ENCODE results near the gene CLEC1A.

CLEC1A gene

DNA sequence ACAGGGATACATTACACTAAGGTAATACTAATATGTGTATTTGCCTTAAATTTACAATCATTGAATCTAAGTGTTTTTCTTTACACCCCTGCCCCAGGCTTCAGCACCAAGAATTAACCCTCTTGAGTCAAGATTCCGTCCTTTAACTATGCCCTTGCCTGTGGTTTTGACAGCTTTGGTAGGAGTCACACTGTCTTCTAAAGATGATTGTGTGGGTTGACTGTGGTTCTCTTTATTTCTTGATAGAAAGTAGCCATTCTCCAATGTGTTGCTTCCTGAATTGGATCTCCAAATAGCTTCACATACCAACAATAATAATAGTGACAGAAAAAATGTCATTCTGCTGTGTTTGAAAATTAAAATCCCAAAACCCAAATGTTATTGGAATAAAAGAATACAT is 27.6 kb upstream of the CLEC1A start:
- Histone ChIP-seq H4K20me1 (no peaks in the 10 kb centered on the region), H3K27me3 (no peaks in the 10 kb centered on the region), H3K4me2 (no peak overlapping the region), H3K4me3 (no peak overlapping the region), H3K27ac (no peak overlapping the region), H3K9me3 (no peaks in the 10 kb centered on the region), H3K4me1 (no peaks in the 10 kb centered on the region), H3K9ac (no peak overlapping the region), H3K36me3 (no peaks in the 10 kb centered on the region)
- TF ChIP-seq Cebpa-rat (IDR thresholded peaks at IDR 0.05): no peak

DNA sequence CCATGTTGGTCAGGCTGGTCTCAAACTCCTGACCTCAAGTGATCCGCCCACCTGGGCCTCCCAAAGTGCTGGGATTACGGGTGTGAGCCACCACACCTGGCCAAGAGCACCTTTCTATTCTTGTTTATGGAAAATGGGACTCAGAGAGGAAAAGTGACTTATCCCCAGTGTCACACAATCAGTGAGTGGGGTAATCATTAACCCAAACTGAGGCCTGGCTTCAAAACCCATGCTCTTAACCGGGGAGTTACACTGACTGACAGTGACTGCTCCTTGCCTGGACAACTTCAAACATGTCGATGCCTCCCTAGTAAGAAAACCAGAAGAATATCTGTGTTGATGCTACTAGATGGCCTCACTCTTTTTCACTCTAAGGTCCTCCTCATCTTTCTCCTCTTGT is 23.9 kb upstream of the CLEC1A start:
- Histone ChIP-seq H3K27ac (no peak overlapping the region), H3K27me3 (no peaks in the 10 kb centered on the region), H3K36me3 (no peaks in the 10 kb centered on the region), H3K4me3 (no peak overlapping the region), H3K9me3 (no peaks in the 10 kb centered on the region), H3K9ac (no peak overlapping the region), H3K4me2 (no peak overlapping the region), H4K20me1 (no peaks in the 10 kb centered on the region), H3K4me1 (no peaks in the 10 kb centered on the region)
- no peak for TF ChIP-seq Cebpa-rat (IDR thresholded peaks at IDR 0.05)

DNA sequence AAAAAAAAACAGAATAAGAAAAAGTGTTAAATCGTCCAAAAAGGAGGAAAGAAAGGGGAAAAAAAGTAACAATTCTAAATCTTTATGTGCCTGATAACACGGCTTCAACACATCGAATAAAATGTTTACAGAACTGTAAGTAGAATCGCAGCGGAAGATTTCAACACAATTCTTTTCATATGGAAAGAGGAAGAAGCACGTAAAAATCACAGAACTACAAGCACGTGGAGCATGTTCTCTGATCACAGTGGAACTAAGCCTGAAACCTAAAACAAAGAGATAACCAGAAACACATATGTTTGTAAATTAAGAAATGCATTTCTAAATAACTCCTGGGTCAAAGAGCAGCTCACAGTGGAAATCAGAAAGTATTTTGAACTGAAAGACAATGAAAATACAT is 22.5 kb upstream of the CLEC1A start:
- no peak overlapping the region for H3K4me2 ChIP-seq
- TF ChIP-seq Cebpa-rat (IDR thresholded peaks at IDR 0.05): no peak

DNA sequence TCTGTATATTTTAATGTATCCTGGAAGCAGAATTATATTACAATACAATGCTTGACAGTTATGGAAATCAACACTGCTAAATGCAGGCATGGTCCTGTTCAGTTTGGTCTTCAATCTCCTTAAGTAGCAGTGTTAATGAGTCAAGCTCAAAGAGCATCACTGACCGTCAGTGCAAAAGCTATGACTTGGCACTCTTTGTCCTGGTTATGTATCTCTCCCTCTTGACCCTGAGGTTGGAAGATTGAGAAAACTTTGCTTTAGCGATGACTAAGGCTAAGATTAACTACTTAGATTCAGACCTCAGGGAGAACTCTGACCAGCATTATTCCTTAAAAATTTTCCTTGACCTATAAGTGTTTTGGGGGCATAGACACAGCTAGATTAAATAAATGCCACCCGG is 20.3 kb upstream of the CLEC1A start:
- no peak for TF ChIP-seq Cebpa-rat (IDR thresholded peaks at IDR 0.05)
- no peak overlapping the region for H3K4me3 ChIP-seq
- H3K4me2 ChIP-seq: no peak overlapping the region
- no peak overlapping the region for H3K9ac ChIP-seq
- no peak overlapping the region for H3K27ac ChIP-seq
- H4K20me1 ChIP-seq: no peaks in the 10 kb centered on the region
- no peaks in the 10 kb centered on the region for H3K36me3 ChIP-seq
- H3K27me3 ChIP-seq: no peaks in the 10 kb centered on the region
- no peaks in the 10 kb centered on the region for H3K4me1 ChIP-seq
- H3K9me3 ChIP-seq: no peaks in the 10 kb centered on the region

More for the DNA sequence above, 22.5 kb upstream of the CLEC1A start:
- Histone ChIP-seq H3K4me3 (no peak overlapping the region), H3K27me3 (no peaks in the 10 kb centered on the region), H3K36me3 (no peaks in the 10 kb centered on the region), H4K20me1 (no peaks in the 10 kb centered on the region), H3K4me1 (no peaks in the 10 kb centered on the region), H3K9ac (no peak overlapping the region), H3K9me3 (no peaks in the 10 kb centered on the region), H3K27ac (no peak overlapping the region)

DNA sequence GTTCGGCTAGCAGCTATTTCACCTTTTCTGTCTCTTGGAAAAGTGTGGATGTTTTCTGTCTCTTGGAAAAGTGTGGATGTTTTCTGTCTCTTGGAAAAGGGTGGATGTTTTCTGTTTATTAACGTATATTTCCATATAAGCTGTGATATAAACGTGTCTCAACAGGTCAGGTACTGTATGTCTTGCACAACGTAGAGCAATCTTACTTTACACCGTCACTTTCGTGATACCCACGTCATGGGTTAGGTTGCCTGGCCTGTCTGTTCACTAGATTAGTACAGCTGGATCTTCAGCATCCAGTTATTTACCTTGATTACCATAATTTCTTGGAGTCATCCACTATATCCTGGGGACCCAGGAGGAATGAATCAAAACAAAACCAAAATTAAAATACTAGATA is 17.1 kb upstream of the CLEC1A start:
- no peaks in the 10 kb centered on the region for H3K36me3 ChIP-seq
- no peaks in the 10 kb centered on the region for H4K20me1 ChIP-seq
- H3K27ac ChIP-seq: no peak overlapping the region
- no peak overlapping the region for H3K4me2 ChIP-seq
- no peak overlapping the region for H3K9ac ChIP-seq
- no peaks in the 10 kb centered on the region for H3K4me1 ChIP-seq
- peaks cover 12% of the 10 kb centered on the region for H3K9me3 ChIP-seq
- no peaks in the 10 kb centered on the region for H3K27me3 ChIP-seq
- H3K4me3 ChIP-seq: no peak overlapping the region
- TF ChIP-seq Cebpa-rat (IDR thresholded peaks at IDR 0.05): no peak

DNA sequence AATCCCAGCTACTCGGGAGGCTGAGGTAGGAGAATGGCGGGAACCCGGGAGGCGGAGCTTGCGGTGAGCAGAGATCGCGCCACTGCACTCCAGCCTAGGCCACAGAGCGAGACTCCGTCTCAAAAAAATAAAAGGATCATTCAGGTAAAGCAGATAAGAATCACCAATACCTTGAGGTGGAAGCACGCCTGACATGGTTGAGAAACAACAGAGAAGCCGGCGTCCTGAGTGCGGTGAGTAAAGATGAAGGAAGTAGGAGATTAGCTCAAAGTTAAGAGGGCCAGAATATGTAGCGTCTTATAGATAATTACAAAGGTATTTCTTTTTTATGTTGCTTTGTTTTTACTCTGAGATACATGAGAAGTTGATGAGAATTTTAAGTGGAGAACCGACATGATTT is 16.5 kb upstream of the CLEC1A start:
- Histone ChIP-seq H3K27me3 (no peaks in the 10 kb centered on the region), H3K9ac (no peak overlapping the region), H3K4me3 (no peak overlapping the region), H3K9me3 (peaks cover 14% of the 10 kb centered on the region), H3K4me1 (no peaks in the 10 kb centered on the region), H3K4me2 (no peak overlapping the region), H3K27ac (no peak overlapping the region), H4K20me1 (no peaks in the 10 kb centered on the region), H3K36me3 (no peaks in the 10 kb centered on the region)
- no peak for TF ChIP-seq Cebpa-rat (IDR thresholded peaks at IDR 0.05)

DNA sequence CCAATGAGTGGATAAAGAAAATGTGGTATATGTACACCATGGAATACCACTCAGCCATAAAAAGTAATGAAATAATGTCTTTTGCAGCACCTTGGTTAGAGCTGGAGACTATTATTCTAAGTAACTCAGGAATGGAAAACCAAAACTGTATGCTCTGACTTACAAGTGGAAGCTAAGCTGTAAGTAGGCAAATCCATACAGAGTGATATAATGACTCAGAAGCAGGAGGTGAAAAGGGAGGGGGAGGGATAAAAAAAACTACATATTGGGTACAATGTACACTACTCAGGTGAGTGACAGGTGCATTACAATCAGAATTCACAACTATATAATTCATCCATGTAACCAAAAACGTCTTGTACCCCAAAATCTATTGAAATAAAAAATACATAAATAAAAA is 15.1 kb upstream of the CLEC1A start:
- peaks cover 14% of the 10 kb centered on the region for H3K9me3 ChIP-seq
- H3K4me1 ChIP-seq: no peaks in the 10 kb centered on the region
- H3K4me3 ChIP-seq: no peak overlapping the region
- no peaks in the 10 kb centered on the region for H3K36me3 ChIP-seq
- TF ChIP-seq Cebpa-rat (IDR thresholded peaks at IDR 0.05): no peak
- no peaks in the 10 kb centered on the region for H3K27me3 ChIP-seq
- H3K27ac ChIP-seq: no peak overlapping the region
- H3K4me2 ChIP-seq: no peak overlapping the region
- no peak overlapping the region for H3K9ac ChIP-seq
- H4K20me1 ChIP-seq: no peaks in the 10 kb centered on the region

DNA sequence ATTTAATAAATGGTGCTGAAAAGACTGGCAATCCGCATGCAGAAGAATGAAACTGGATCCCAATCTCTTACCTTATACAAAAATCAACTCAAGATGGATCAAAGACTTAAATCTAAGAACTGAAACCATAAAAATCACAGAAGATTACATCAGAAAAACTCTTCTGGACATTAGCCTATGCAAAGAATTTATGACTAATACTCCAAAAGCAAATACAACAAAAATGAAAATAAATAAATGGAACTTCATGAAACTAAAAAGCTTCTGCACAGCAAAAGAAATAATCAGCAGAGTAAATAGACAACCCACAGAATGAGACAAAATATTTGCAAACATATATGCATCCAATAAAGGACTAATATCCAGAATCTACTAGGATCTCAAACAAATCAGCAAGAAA is 14.3 kb upstream of the CLEC1A start:
- H3K9ac ChIP-seq: no peak overlapping the region
- no peak for TF ChIP-seq Cebpa-rat (IDR thresholded peaks at IDR 0.05)
- H3K36me3 ChIP-seq: no peaks in the 10 kb centered on the region
- H3K4me2 ChIP-seq: no peak overlapping the region
- H3K27me3 ChIP-seq: no peaks in the 10 kb centered on the region
- no peak overlapping the region for H3K4me3 ChIP-seq
- no peaks in the 10 kb centered on the region for H4K20me1 ChIP-seq
- no peak overlapping the region for H3K27ac ChIP-seq
- peaks cover 14% of the 10 kb centered on the region for H3K9me3 ChIP-seq
- no peaks in the 10 kb centered on the region for H3K4me1 ChIP-seq

DNA sequence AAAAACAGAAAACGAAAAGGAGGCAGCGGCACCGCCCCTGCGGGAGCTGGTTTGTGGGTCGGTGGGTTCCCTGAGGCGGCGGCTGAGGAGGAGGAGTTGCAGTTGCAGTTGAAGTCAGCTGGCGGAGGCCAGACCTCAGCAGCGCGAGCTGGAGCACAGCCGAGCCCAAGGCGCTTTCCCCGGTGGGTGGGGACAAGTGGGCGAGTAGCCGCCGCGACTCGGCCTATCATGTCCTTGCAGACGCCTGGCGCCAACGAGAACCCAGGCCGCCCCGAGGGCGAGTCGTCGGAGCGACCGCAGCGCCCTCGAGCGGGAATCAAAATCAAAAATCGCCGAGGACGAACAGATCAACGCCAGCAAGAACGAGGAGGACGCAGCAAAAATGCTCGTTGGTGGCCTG is 12.7 kb upstream of the CLEC1A start:
- H3K27ac ChIP-seq: no peak overlapping the region
- no peaks in the 10 kb centered on the region for H3K27me3 ChIP-seq
- no peaks in the 10 kb centered on the region for H4K20me1 ChIP-seq
- no peak overlapping the region for H3K9ac ChIP-seq
- no peak for TF ChIP-seq Cebpa-rat (IDR thresholded peaks at IDR 0.05)
- H3K36me3 ChIP-seq: no peaks in the 10 kb centered on the region
- H3K4me2 ChIP-seq: no peak overlapping the region
- H3K4me3 ChIP-seq: no peak overlapping the region
- no peaks in the 10 kb centered on the region for H3K4me1 ChIP-seq
- peaks cover 14% of the 10 kb centered on the region for H3K9me3 ChIP-seq

DNA sequence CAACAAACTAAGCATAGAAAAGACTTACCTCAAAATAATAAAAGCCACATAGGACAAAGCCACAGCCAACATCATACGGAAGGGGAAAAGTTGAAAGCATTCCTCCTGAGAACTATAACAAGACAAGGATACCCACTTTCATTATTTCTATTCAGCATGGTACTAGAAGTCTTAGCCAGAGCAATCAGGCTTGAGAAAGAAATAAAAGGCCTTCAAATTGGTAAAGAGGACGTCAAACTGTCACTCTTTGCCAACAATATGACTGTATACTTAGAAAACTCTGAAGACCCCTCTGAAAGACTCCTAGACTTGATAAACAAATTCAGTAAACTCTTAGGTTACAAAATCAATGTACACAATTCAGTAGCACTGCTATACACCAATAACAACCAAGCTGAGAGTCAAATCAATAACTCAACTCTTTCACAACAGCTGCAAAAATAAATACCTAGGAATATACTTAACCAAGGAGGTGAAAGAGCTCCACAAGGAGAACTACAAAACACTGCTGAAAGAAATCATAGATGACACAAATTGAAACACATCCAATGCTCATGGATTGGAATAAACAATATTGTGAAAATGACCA is 11.6 kb upstream of the CLEC1A start:
- Histone ChIP-seq H4K20me1 (no peaks in the 10 kb centered on the region), H3K4me2 (no peak overlapping the region), H3K27ac (no peak overlapping the region), H3K36me3 (no peaks in the 10 kb centered on the region), H3K4me1 (no peaks in the 10 kb centered on the region), H3K27me3 (no peaks in the 10 kb centered on the region), H3K9me3 (peaks cover 14% of the 10 kb centered on the region), H3K9ac (no peak overlapping the region), H3K4me3 (no peak overlapping the region)
- no peak for TF ChIP-seq Cebpa-rat (IDR thresholded peaks at IDR 0.05)

DNA sequence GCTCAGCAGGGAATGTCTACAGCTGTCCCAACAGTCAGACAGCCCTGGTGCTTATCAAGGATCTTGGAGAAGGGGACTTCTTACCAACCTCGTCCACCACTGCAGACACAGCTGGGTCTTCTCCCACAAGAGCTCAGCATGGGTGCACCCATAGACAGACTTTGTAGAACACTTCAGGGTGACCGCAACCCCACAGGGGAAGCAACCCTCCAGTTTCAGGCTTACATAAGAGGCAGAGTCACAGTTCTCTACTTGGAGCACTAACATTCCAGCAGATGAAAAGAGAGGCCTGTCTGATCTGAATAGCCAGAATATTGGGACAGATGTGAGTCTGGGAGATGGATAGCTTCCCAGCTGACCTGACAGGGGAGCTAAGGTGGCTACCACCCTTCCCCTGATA is 3.5 kb upstream of the CLEC1A start:
- no peak for TF ChIP-seq Cebpa-rat (IDR thresholded peaks at IDR 0.05)

More for the DNA sequence above, 3.5 kb upstream of the CLEC1A start:
- Histone ChIP-seq H3K4me2 (no peak overlapping the region), H3K9me3 (peaks cover 10% of the 10 kb centered on the region; the same call in 1 of the 2 replicates), H3K27me3 (no peaks in the 10 kb centered on the region), H3K4me3 (no peak overlapping the region), H3K27ac (no peak overlapping the region), H3K4me1 (no peaks in the 10 kb centered on the region), H3K36me3 (no peaks in the 10 kb centered on the region), H4K20me1 (no peaks in the 10 kb centered on the region), H3K9ac (no peak overlapping the region)
